ENCODE measurements around the gene DHRS4L2. TPM values are rescaled to one million over a fixed set of nuclear protein-coding genes. Genes with fewer than 3 reads are reported as not detected.

The DHRS4L2 gene
- total RNA-seq, 1 donor from 2014 or later, result 16.7 TPM

DNA sequence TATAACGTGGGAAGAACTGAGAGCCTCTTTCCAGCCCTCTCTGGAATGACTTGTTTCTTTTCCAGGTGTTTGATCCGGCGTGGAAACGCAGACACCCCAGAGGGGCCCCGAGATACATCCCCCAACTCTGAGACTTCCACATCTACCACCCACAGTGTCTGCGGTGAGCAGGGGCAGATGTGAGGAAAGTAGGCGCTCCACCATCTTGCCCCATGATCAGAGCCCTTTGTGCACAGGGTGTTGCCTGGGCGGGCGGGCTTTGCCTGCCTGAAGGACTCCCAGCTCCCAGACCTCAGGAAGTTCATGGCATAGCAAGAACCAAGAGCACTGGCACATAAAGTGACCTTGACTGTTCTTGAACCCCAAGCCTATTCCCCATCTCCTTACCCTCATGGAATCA is 65.9 kb downstream of the DHRS4L2 start:
- no peak for DNase-seq (ENCODE audit: extremely low spot score in 2 of 2)
- H3K27ac ChIP-seq, result no peak overlapping the region
- no peaks in the 10 kb centered on the region for H3K27me3 ChIP-seq
- H3K4me3 ChIP-seq, result no peak overlapping the region
- TF ChIP-seq POLR2A (IDR thresholded peaks at IDR 0.05) (no peak), CTCF (IDR thresholded peaks at IDR 0.05) (no peak), POLR2AphosphoS5 (IDR thresholded peaks at IDR 0.05; ENCODE audit: insufficient read depth in 1 of 2, low read depth in 1 of 2) (no peak)
- intact Hi-C loops (cut with DNase I), result loop anchor here (5.0 kb wide), 1 partner anchor 48 kb away; no protein-coding TSS in a partner anchor
- H3K9me3 ChIP-seq, result no peaks in the 10 kb centered on the region
- peaks cover 18% of the 10 kb centered on the region for H3K4me1 ChIP-seq
- no peaks in the 10 kb centered on the region for H3K36me3 ChIP-seq

Other genes starting within 250 kb of the DHRS4L2 start
- gene DHRS4, start 35.2 kb upstream of the DHRS4L2 start, total RNA-seq, result 21.4 TPM
- 1.2 TPM for gene CARMIL3, start 63.1 kb downstream of the DHRS4L2 start, total RNA-seq
- not detected for gene CPNE6, start 82.6 kb downstream of the DHRS4L2 start, total RNA-seq
- gene PCK2, start 105.4 kb downstream of the DHRS4L2 start, total RNA-seq, result 18.7 TPM
- 75.6 TPM for gene DCAF11, start 125.8 kb downstream of the DHRS4L2 start, total RNA-seq
- 1.2 TPM for gene NRL, start 126.0 kb downstream of the DHRS4L2 start, total RNA-seq
- gene FITM1, start 141.7 kb downstream of the DHRS4L2 start, total RNA-seq, result not detected
- 118 TPM for gene PSME1, start 147.3 kb downstream of the DHRS4L2 start, total RNA-seq
- 23.8 TPM for gene EMC9, start 152.7 kb downstream of the DHRS4L2 start, total RNA-seq
- 131 TPM for gene PSME2, start 157.7 kb downstream of the DHRS4L2 start, total RNA-seq
- 87.9 TPM for gene RNF31, start 158.6 kb downstream of the DHRS4L2 start, total RNA-seq
- gene IRF9, start 172.3 kb downstream of the DHRS4L2 start, total RNA-seq, result 55.0 TPM
- gene REC8, start 183.2 kb downstream of the DHRS4L2 start, total RNA-seq, result 5.9 TPM
- gene IPO4, start 199.9 kb downstream of the DHRS4L2 start, total RNA-seq, result 28.5 TPM
- 37.3 TPM for gene TM9SF1, start 206.5 kb downstream of the DHRS4L2 start, total RNA-seq
- 0.74 TPM for gene TSSK4, start 216.8 kb downstream of the DHRS4L2 start, total RNA-seq
- 37.6 TPM for gene CHMP4A, start 224.6 kb downstream of the DHRS4L2 start, total RNA-seq
- gene MDP1, start 227.1 kb downstream of the DHRS4L2 start, total RNA-seq, result 32.7 TPM
- gene NEDD8, start 243.4 kb downstream of the DHRS4L2 start, total RNA-seq, result 140 TPM
- gene GMPR2, start 244.0 kb downstream of the DHRS4L2 start, total RNA-seq, result 35.6 TPM